ENCODE results near the gene GRN.
"Not testable (repeated sequence)": the region's sequence is repeated elsewhere in the genome, so short reads cannot be mapped to it uniquely, and the experiment has no call there.

The GRN gene

GRCh38 chr17:44361292-44362260 is 16.5 kb downstream of the GRN start:
- DNase-seq (ENCODE audit: low spot score), result no peak

GRCh38 chr17:44362459-44362948 is 17.4 kb downstream of the GRN start:
- DNase-seq (ENCODE audit: low spot score), result no peak

- DNase-seq (ENCODE audit: low spot score), result no peak
These were observed 18.0 kb downstream of the GRN start for GRCh38 chr17:44362949-44363612.

GRCh38 chr17:44363613-44364159 is 18.6 kb downstream of the GRN start, which contains the start of gene FAM171A2:
TSS of gene FAM171A2 (minus strand) at chr17:44363853. CDS start at chr17:44363714, 139 bp downstream.
- DNase-seq (ENCODE audit: low spot score), result peak; percentile 49

GRCh38 chr17:44365051-44365450 is 19.9 kb downstream of the GRN start:
- DNase-seq (ENCODE audit: low spot score), result not testable (repeated sequence)

- no peak for DNase-seq (ENCODE audit: low spot score)
These were observed 22.3 kb downstream of the GRN start for GRCh38 chr17:44367231-44367979.

GRCh38 chr17:44368391-44369243 is 23.5 kb downstream of the GRN start:
- DNase-seq (ENCODE audit: low spot score), result not testable (repeated sequence)

GRCh38 chr17:44369414-44370023 is 24.4 kb downstream of the GRN start:
- DNase-seq (ENCODE audit: low spot score), result not testable (repeated sequence)

GRCh38 chr17:44372036-44372435 is 26.9 kb downstream of the GRN start:
- DNase-seq (ENCODE audit: low spot score), result no peak

- no peak for DNase-seq (ENCODE audit: low spot score)
These were observed 29.4 kb downstream of the GRN start for GRCh38 chr17:44374306-44375195.

GRCh38 chr17:44375196-44376017 is 30.3 kb downstream of the GRN start:
- DNase-seq (ENCODE audit: low spot score), result no peak

- no peak for DNase-seq (ENCODE audit: low spot score)
These were observed 31.0 kb downstream of the GRN start for GRCh38 chr17:44376124-44376523.

GRCh38 chr17:44376779-44377178 is 31.7 kb downstream of the GRN start:
- DNase-seq (ENCODE audit: low spot score), result no peak

GRCh38 chr17:44378171-44378705 is 33.1 kb downstream of the GRN start:
- DNase-seq (ENCODE audit: low spot score), result no peak

- DNase-seq (ENCODE audit: low spot score), result no peak
These were observed 34.8 kb downstream of the GRN start for GRCh38 chr17:44379887-44380286.

- DNase-seq (ENCODE audit: low spot score), result no peak
These were observed 35.7 kb downstream of the GRN start for GRCh38 chr17:44380767-44381166.

GRCh38 chr17:44381810-44382305 is 36.8 kb downstream of the GRN start:
- no peak for DNase-seq (ENCODE audit: low spot score)

- DNase-seq (ENCODE audit: low spot score), result no peak
These were observed 37.8 kb downstream of the GRN start for GRCh38 chr17:44382917-44383316.
